ENCODE results near the gene EPHB2.

- TF ChIP-seq POLR2A (IDR thresholded peaks at IDR 0.05) (no peak), CTCF (IDR thresholded peaks at IDR 0.05) (no peak)
These were observed 164.1 kb downstream of the EPHB2 start for GRCh38 chr1:22874785-22875184.
